Liver (tissue), 2 donors: ENCODE measurements around the gene NDUFAF8.

Source experiments
- REST ChIP-seq: IDR thresholded peaks from 2 replicates; pipeline ENCODE4 v1.6.1; 2016; ENCODE audit warnings: antibody characterized with exemption, mild to moderate bottlenecking
- TF ChIP-seq, protein P1 (sequence below): fragments of 150-350 bp; IDR thresholded peaks from 2 replicates; pipeline ENCODE4 v1.5.1; 2017; ENCODE audit warnings: improper control_type of control experiment, low read depth, low read length; ENCODE audit not compliant: missing input control
- donor health status: healthy.

GRCh38 chr17:81246679-81247338 is 7.7 kb downstream of the NDUFAF8 start:
- no peak for TF ChIP-seq REST
- TF ChIP-seq, protein P1, sequence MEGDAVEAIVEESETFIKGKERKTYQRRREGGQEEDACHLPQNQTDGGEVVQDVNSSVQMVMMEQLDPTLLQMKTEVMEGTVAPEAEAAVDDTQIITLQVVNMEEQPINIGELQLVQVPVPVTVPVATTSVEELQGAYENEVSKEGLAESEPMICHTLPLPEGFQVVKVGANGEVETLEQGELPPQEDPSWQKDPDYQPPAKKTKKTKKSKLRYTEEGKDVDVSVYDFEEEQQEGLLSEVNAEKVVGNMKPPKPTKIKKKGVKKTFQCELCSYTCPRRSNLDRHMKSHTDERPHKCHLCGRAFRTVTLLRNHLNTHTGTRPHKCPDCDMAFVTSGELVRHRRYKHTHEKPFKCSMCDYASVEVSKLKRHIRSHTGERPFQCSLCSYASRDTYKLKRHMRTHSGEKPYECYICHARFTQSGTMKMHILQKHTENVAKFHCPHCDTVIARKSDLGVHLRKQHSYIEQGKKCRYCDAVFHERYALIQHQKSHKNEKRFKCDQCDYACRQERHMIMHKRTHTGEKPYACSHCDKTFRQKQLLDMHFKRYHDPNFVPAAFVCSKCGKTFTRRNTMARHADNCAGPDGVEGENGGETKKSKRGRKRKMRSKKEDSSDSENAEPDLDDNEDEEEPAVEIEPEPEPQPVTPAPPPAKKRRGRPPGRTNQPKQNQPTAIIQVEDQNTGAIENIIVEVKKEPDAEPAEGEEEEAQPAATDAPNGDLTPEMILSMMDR, result no peak
